ENCODE data around the gene MYEF2.

The MYEF2 gene

GRCh38 chr15:48182749-48183148 lies 4.7 kb upstream of the MYEF2 start:
- Histone ChIP-seq H3K4me1 (ENCODE audit: insufficient read depth, low read length) (peaks cover 6% of the 10 kb centered on the region; the same call in 1 of the 2 replicates), H3K9ac (ENCODE audit: low read depth, low read length) (no peak overlapping the region), H3K4me3 (ENCODE audit: low read length) (no peak overlapping the region), H3K36me3 (ENCODE audit: insufficient read depth, low read depth, low read length) (no peaks in the 10 kb centered on the region), H3K9me3 (ENCODE audit: insufficient read depth, low read depth, low read length) (no peaks in the 10 kb centered on the region), H3K27me3 (ENCODE audit: insufficient read depth, low read length) (no peaks in the 10 kb centered on the region), H3K27ac (ENCODE audit: low read length) (no peak overlapping the region)

DNA sequence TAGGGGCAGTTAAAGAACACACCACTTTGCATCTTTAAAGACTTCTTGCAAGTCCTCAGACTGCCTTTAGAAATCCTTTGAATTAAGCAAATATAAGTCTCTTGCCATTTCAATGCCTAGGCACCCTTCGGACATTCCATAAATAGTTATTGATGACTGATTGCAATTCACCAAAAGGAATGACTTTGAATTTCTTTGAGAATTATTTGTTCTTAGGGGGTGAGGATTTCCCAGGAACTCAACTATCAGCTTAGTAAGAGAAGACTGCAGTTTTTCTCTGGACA lies 495 bp upstream of the MYEF2 start:
- peak overlapping the region; percentile 79 for H3K27ac ChIP-seq (ENCODE audit: low read length)
- peaks cover 22% of the 10 kb centered on the region for H3K4me1 ChIP-seq (ENCODE audit: insufficient read depth, low read length)
- H3K36me3 ChIP-seq (ENCODE audit: insufficient read depth, low read depth, low read length): 0 out of 2 replicates have a peak, but pooled peaks cover 6% of the 10 kb centered on the region
- peak overlapping the region; percentile 87; the same call in 1 of the 2 replicates for H3K9ac ChIP-seq (ENCODE audit: low read depth, low read length)
- H3K27me3 ChIP-seq (ENCODE audit: insufficient read depth, low read length): no peaks in the 10 kb centered on the region
- H3K9me3 ChIP-seq (ENCODE audit: insufficient read depth, low read depth, low read length): no peaks in the 10 kb centered on the region
- peak overlapping the region; percentile 86 for H3K4me3 ChIP-seq (ENCODE audit: low read length)

DNA sequence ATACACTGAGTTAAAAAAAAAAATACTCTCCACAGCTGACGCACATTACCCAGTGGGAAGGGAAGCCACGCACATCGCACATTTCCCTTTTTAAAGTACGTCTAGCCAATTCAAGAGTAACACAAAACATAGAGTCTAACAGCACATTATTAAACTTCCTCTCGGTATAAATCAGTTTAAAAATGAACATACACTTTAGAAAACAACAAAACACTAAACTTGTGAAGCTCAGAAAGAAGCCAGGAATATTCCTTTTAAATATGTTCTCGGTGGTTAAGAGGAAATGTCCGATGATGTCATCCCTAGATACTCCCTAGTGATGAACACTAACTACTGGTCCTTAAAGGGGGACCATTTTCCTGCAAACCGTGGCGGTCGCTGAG lies 721 bp downstream of the MYEF2 start:
- H3K9ac ChIP-seq (ENCODE audit: low read depth, low read length): peak overlapping the region; percentile 87
- 0 out of 2 replicates have a peak, but pooled peaks cover 6% of the 10 kb centered on the region for H3K36me3 ChIP-seq (ENCODE audit: insufficient read depth, low read depth, low read length)
- H3K27me3 ChIP-seq (ENCODE audit: insufficient read depth, low read length): no peaks in the 10 kb centered on the region
- peak overlapping the region; percentile 79 for H3K27ac ChIP-seq (ENCODE audit: low read length)
- H3K9me3 ChIP-seq (ENCODE audit: insufficient read depth, low read depth, low read length): no peaks in the 10 kb centered on the region
- peak overlapping the region; percentile 86 for H3K4me3 ChIP-seq (ENCODE audit: low read length)
- H3K4me1 ChIP-seq (ENCODE audit: insufficient read depth, low read length): peaks cover 27% of the 10 kb centered on the region

GRCh38 chr15:48176957-48177356 lies 1.1 kb downstream of the MYEF2 start:
- Histone ChIP-seq H3K9me3 (ENCODE audit: insufficient read depth, low read depth, low read length) (no peaks in the 10 kb centered on the region), H3K27me3 (ENCODE audit: insufficient read depth, low read length) (no peaks in the 10 kb centered on the region), H3K4me1 (ENCODE audit: insufficient read depth, low read length) (peaks cover 27% of the 10 kb centered on the region), H3K27ac (ENCODE audit: low read length) (peak overlapping the region; percentile 79), H3K36me3 (ENCODE audit: insufficient read depth, low read depth, low read length) (0 out of 2 replicates have a peak, but pooled peaks cover 6% of the 10 kb centered on the region), H3K9ac (ENCODE audit: low read depth, low read length) (peak overlapping the region; percentile 87; the same call in 1 of the 2 replicates), H3K4me3 (ENCODE audit: low read length) (peak overlapping the region; percentile 86)

DNA sequence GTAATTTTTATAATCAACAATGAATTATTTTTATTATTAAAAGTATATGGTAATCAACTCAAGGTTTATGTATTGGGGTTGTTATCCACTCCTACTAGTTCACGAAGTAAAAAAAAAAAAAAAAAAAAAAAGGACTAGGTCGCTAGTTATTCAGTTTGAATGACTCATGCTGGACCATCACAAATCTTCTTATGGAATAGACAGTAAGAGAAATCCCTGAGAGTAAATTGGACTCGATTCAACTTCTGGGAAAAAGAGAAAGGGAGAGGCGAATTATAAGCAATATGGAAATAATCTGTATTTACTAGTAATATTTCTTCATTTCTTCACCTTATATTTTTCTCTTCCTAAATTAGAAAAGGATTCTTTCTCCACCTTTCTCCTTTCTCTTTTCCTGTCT lies 2.0 kb downstream of the MYEF2 start:
- Histone ChIP-seq H3K27me3 (ENCODE audit: insufficient read depth, low read length) (no peaks in the 10 kb centered on the region), H3K4me3 (ENCODE audit: low read length) (peak overlapping the region; percentile 86), H3K9ac (ENCODE audit: low read depth, low read length) (peak overlapping the region; percentile 87; the same call in 1 of the 2 replicates), H3K27ac (ENCODE audit: low read length) (no peak overlapping the region), H3K36me3 (ENCODE audit: insufficient read depth, low read depth, low read length) (0 out of 2 replicates have a peak, but pooled peaks cover 6% of the 10 kb centered on the region), H3K9me3 (ENCODE audit: insufficient read depth, low read depth, low read length) (no peaks in the 10 kb centered on the region), H3K4me1 (ENCODE audit: insufficient read depth, low read length) (peaks cover 27% of the 10 kb centered on the region)

GRCh38 chr15:48175126-48175525 lies 3.0 kb downstream of the MYEF2 start:
- Histone ChIP-seq H3K4me1 (ENCODE audit: insufficient read depth, low read length) (peaks cover 33% of the 10 kb centered on the region), H3K9me3 (ENCODE audit: insufficient read depth, low read depth, low read length) (no peaks in the 10 kb centered on the region), H3K36me3 (ENCODE audit: insufficient read depth, low read depth, low read length) (0 out of 2 replicates have a peak, but pooled peaks cover 6% of the 10 kb centered on the region), H3K27ac (ENCODE audit: low read length) (no peak overlapping the region), H3K4me3 (ENCODE audit: low read length) (peak overlapping the region; percentile 2; the same call in 1 of the 2 replicates), H3K27me3 (ENCODE audit: insufficient read depth, low read length) (no peaks in the 10 kb centered on the region), H3K9ac (ENCODE audit: low read depth, low read length) (no peak overlapping the region)

DNA sequence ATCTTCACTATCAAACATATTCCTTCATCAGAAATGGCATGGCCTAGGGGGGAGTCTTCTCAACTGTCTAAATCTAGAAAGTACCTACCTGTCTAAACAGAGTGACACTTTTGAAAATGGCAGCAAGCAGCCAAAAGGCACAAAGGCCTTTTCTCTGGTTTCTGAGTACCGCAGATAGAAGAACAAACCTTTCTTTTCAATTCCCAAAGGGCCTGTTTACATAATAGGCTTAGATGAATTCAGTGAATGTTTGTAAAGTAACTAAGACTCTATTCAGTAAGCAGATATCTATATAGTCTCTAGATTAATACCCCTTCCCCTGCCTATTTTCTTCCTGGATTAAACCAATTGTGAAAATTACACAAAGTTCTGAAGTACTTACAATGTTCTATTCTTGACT lies 7.1 kb downstream of the MYEF2 start:
- H3K27me3 ChIP-seq (ENCODE audit: insufficient read depth, low read length): no peaks in the 10 kb centered on the region

GRCh38 chr15:48168616-48169015 lies 9.5 kb downstream of the MYEF2 start:
- no peak overlapping the region for H3K9ac ChIP-seq (ENCODE audit: low read depth, low read length)
- H3K27ac ChIP-seq (ENCODE audit: low read length): no peak overlapping the region
- no peak overlapping the region for H3K4me3 ChIP-seq (ENCODE audit: low read length)
- H3K4me1 ChIP-seq (ENCODE audit: insufficient read depth, low read length): peaks cover 14% of the 10 kb centered on the region; the same call in 1 of the 2 replicates
- no peaks in the 10 kb centered on the region for H3K27me3 ChIP-seq (ENCODE audit: insufficient read depth, low read length)
- no peaks in the 10 kb centered on the region for H3K9me3 ChIP-seq (ENCODE audit: insufficient read depth, low read depth, low read length)
- H3K36me3 ChIP-seq (ENCODE audit: insufficient read depth, low read depth, low read length): peaks cover 49% of the 10 kb centered on the region

More for the DNA sequence above, 7.1 kb downstream of the MYEF2 start:
- H3K9me3 ChIP-seq (ENCODE audit: insufficient read depth, low read depth, low read length): no peaks in the 10 kb centered on the region
- peaks cover 32% of the 10 kb centered on the region for H3K36me3 ChIP-seq (ENCODE audit: insufficient read depth, low read depth, low read length)
- no peak overlapping the region for H3K9ac ChIP-seq (ENCODE audit: low read depth, low read length)
- no peak overlapping the region for H3K27ac ChIP-seq (ENCODE audit: low read length)
- no peak overlapping the region for H3K4me3 ChIP-seq (ENCODE audit: low read length)
- peaks cover 20% of the 10 kb centered on the region; the same call in 1 of the 2 replicates for H3K4me1 ChIP-seq (ENCODE audit: insufficient read depth, low read length)

GRCh38 chr15:48153526-48153925 lies 24.6 kb downstream of the MYEF2 start:
- H3K36me3 ChIP-seq (ENCODE audit: insufficient read depth, low read depth, low read length): peaks cover 81% of the 10 kb centered on the region
- no peaks in the 10 kb centered on the region for H3K9me3 ChIP-seq (ENCODE audit: insufficient read depth, low read depth, low read length)

GRCh38 chr15:48149858-48150257 lies 28.2 kb downstream of the MYEF2 start:
- peaks cover 92% of the 10 kb centered on the region for H3K36me3 ChIP-seq (ENCODE audit: insufficient read depth, low read depth, low read length)
- no peak overlapping the region for H3K27ac ChIP-seq (ENCODE audit: low read length)
- H3K4me1 ChIP-seq (ENCODE audit: insufficient read depth, low read length): peaks cover 18% of the 10 kb centered on the region
- H3K4me3 ChIP-seq (ENCODE audit: low read length): peak overlapping the region; percentile 3; the same call in 1 of the 2 replicates
- no peaks in the 10 kb centered on the region for H3K9me3 ChIP-seq (ENCODE audit: insufficient read depth, low read depth, low read length)
- H3K9ac ChIP-seq (ENCODE audit: low read depth, low read length): no peak overlapping the region
- no peaks in the 10 kb centered on the region for H3K27me3 ChIP-seq (ENCODE audit: insufficient read depth, low read length)

More at GRCh38 chr15:48153526-48153925, 24.6 kb downstream of the MYEF2 start:
- no peaks in the 10 kb centered on the region for H3K27me3 ChIP-seq (ENCODE audit: insufficient read depth, low read length)
- peaks cover 18% of the 10 kb centered on the region for H3K4me1 ChIP-seq (ENCODE audit: insufficient read depth, low read length)
- H3K9ac ChIP-seq (ENCODE audit: low read depth, low read length): no peak overlapping the region
- H3K4me3 ChIP-seq (ENCODE audit: low read length): no peak overlapping the region
- no peak overlapping the region for H3K27ac ChIP-seq (ENCODE audit: low read length)

DNA sequence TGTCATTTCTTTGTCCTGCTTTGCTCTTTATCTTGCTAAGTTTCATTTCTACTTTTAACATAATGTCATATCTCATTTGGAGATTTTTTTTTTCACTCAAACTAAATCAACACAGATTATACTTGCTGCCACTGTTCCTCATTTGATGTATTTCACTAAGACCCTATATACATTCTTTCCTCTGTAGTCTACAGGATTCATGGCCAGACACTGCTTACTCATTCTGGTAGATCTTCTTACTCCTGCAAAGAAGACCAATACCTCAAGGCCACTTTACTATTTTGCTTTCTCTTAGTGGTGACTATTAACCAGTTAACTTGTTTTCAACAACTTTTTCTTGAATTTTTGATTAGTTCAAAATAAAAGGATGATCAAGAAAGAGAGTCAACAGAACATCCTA lies 30.7 kb downstream of the MYEF2 start:
- Histone ChIP-seq H3K9me3 (ENCODE audit: insufficient read depth, low read depth, low read length) (no peaks in the 10 kb centered on the region), H3K4me1 (ENCODE audit: insufficient read depth, low read length) (peaks cover 18% of the 10 kb centered on the region), H3K4me3 (ENCODE audit: low read length) (no peak overlapping the region), H3K9ac (ENCODE audit: low read depth, low read length) (no peak overlapping the region), H3K27ac (ENCODE audit: low read length) (no peak overlapping the region), H3K36me3 (ENCODE audit: insufficient read depth, low read depth, low read length) (peaks cover 92% of the 10 kb centered on the region), H3K27me3 (ENCODE audit: insufficient read depth, low read length) (no peaks in the 10 kb centered on the region)

DNA sequence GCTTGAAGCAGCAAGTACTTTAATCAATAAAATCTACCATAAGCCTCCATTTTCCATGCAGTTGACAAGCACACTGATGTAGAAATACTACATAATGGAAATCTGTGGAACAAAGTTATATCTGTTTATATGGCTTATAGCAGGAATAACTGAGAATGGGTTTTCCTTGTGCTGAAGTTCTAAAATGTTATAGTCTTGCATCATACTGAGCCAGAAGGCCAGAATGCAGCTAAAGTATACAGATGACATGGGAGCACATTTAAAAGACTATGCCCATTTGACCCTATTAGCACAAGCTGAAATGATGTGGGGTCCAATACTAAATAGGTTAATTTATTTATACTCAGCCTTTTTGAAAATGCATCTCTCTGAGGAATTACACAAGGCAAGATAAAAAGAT lies 32.2 kb downstream of the MYEF2 start:
- Histone ChIP-seq H3K27ac (ENCODE audit: low read length) (no peak overlapping the region), H3K4me3 (ENCODE audit: low read length) (no peak overlapping the region), H3K9me3 (ENCODE audit: insufficient read depth, low read depth, low read length) (no peaks in the 10 kb centered on the region), H3K4me1 (ENCODE audit: insufficient read depth, low read length) (peaks cover 11% of the 10 kb centered on the region), H3K9ac (ENCODE audit: low read depth, low read length) (no peak overlapping the region), H3K36me3 (ENCODE audit: insufficient read depth, low read depth, low read length) (peaks cover 87% of the 10 kb centered on the region), H3K27me3 (ENCODE audit: insufficient read depth, low read length) (no peaks in the 10 kb centered on the region)

All from iPS-20b (cell line).